Measurements from ENCODE around the gene CENPX.

CENPX gene

DNA sequence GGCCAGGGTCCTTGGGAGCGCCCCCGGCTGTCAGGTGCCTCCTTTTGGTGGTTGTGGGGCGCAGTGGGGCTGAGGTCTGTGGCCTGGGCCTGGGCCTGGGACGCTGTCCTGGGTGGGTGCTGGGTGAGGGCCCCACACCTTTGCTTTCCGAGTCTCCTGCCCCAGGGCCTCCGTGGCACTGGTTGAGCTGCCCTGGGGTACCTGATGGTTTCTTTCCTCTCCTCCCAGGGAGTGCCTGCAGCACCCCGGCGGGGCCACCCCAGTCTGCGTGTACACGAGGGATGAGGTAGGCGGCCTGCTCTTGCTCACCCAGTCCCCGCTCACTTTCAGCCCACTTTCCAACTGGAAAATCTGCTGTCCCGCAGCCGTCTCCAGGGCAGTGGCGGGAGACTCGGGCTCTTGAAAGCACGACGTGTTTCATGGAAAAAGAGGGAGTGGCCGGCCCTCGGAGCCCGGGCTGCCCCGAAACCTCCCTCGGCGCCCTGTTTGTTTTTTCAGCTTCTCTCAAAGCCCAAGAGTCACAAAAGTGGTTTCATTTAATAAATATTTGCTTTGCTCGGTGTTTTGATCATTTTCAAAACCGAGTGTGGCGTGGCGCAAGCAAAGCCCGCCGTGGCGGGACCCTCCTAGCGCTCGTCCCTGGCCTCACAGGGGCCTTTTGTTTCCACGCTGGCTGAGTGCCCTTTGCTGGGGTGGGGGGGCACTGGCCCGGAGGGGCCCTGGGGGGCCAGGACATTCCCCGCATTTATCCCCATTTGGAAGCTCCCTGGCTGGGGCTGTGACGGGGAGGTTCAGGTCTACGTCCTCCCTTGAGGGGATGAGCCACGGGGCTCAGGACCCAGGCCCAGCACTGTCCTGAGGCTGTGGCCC, 27.9 kb downstream of the CENPX start:
- Histone ChIP-seq H3K4ac (ENCODE audit: low read length) (no peak overlapping the region), H3K4me2 (ENCODE audit: insufficient read depth, low read length, poor library complexity, severe bottlenecking) (no peak overlapping the region), H2BK15ac (ENCODE audit: low read length) (no peak overlapping the region), H3K9ac (ENCODE audit: low read depth, low read length, poor library complexity) (peak overlapping the region; percentile 77), H2AFZ (ENCODE audit: low read length) (no peak overlapping the region), H2BK120ac (ENCODE audit: low read depth, low read length) (no peak overlapping the region), H2BK12ac (ENCODE audit: low read length) (no peak overlapping the region), H3K9me3 (replicated peaks in 1 of 2; ENCODE audit: control insufficient read depth in 2 of 2, insufficient read depth in 1 of 2, low read depth in 1 of 2, low read length in 2 of 2) (peaks cover 3 to 8% of the 10 kb centered on the region in 2 donors), H3K23ac (ENCODE audit: low read depth, low read length, poor library complexity) (peak overlapping the region; percentile 73), H3K27ac (replicated peaks; ENCODE audit: low read length) (peak overlapping the region; percentile 22), H3K79me1 (ENCODE audit: low read depth, low read length) (peaks cover 12% of the 10 kb centered on the region), H3K14ac (ENCODE audit: low read length) (peak overlapping the region; percentile 67), H3K18ac (ENCODE audit: low read length) (peak overlapping the region; percentile 87), H2BK5ac (ENCODE audit: low read length) (peak overlapping the region; percentile 82), H3K27me3 (ENCODE audit: control insufficient read depth in 3 of 3, insufficient read depth in 3 of 3, low read depth in 1 of 3, low read length in 3 of 3) (no peaks in the 10 kb centered on the region), H3K36me3 (replicated peaks in 1 of 2; ENCODE audit: control insufficient read depth in 2 of 2, insufficient read depth in 2 of 2, low read length in 2 of 2) (peaks cover 0 to 7% of the 10 kb centered on the region in 2 donors), H3K4me1 (ENCODE audit: control insufficient read depth in 2 of 2, insufficient read depth in 1 of 2, low read depth in 1 of 2, low read length in 2 of 2) (peaks cover 25 to 29% of the 10 kb centered on the region in 2 donors), H4K91ac (ENCODE audit: low read depth, low read length, poor library complexity) (no peak overlapping the region), H4K8ac (ENCODE audit: low read depth, low read length) (peak overlapping the region; percentile 82), H3K4me3 (ENCODE audit: low read length in 2 of 2) (no peak overlapping the region), H2AK5ac (ENCODE audit: low read depth, low read length) (peak overlapping the region; percentile 96)
- no CpG with 5 or more reads among the region's 39 CpGs for WGBS, 2 donors (ENCODE audit: extremely low coverage in 2 of 2, insufficient read length in 2 of 2, insufficient replicate concordance in 1 of 2)
- no peak for DNase-seq (ENCODE audit: low spot score)

DNA sequence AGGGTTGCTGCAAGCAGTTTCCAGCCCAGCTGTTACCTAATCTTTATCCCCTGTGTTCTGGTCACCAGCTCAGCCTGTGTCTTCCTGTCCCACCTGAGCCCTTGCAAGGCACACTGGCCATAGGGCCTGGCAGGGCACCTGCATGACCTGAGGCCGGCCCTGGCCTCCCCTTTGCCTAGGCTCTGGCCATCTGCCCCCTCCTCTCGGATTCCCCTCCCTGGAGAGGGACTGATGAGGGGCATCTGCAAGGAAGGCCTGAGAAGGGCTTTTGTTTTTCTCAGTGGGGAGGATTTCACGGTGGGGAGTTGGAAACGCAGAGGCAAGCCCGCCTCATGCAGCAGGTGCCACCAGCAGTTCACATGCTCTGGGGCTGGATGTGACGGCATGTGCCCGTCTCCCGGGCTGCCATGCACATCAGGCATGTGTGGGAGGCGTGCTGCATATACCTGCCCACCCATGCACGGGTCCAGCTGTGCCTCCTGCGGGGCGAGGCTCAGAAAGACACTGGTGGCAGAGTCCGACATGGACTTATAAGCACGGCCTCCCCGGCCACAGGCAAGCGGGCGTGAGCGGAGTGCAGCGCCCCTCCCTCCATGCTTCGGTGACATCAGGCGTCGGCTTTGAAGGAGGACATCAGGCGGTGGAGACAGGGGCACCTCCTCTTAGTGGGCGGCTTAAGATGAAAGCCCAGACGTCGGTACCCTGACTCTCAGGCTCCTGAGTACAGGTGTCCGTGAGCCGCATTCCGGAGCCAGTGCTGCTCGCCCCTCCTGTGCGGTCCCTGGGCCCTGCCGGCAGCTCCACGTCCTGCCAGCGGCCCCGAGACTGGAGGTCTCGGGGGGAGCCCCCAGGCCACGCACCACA, 28.7 kb downstream of the CENPX start:
- peaks cover 13% of the 10 kb centered on the region for H3K79me1 ChIP-seq (ENCODE audit: low read depth, low read length)
- peaks cover 0 to 7% of the 10 kb centered on the region in 2 donors for H3K36me3 ChIP-seq (replicated peaks in 1 of 2; ENCODE audit: control insufficient read depth in 2 of 2, insufficient read depth in 2 of 2, low read length in 2 of 2)
- peak overlapping the region; percentile 54 for H3K27ac ChIP-seq (replicated peaks; ENCODE audit: low read length)
- no peaks in the 10 kb centered on the region for H3K27me3 ChIP-seq (ENCODE audit: control insufficient read depth in 3 of 3, insufficient read depth in 3 of 3, low read depth in 1 of 3, low read length in 3 of 3)
- H2BK12ac ChIP-seq (ENCODE audit: low read length): peak overlapping the region; percentile 97
- no peak overlapping the region for H3K4ac ChIP-seq (ENCODE audit: low read length)
- H3K4me3 ChIP-seq (ENCODE audit: low read length in 2 of 2): no peak overlapping the region
- peak overlapping the region; percentile 18 for H3K4me2 ChIP-seq (ENCODE audit: insufficient read depth, low read length, poor library complexity, severe bottlenecking)
- peak overlapping the region; percentile 85 for H3K23ac ChIP-seq (ENCODE audit: low read depth, low read length, poor library complexity)
- peak overlapping the region; percentile 38 for H3K9ac ChIP-seq (ENCODE audit: low read depth, low read length, poor library complexity)
- no peak overlapping the region for H2BK120ac ChIP-seq (ENCODE audit: low read depth, low read length)
- peak overlapping the region; percentile 89 for H2BK15ac ChIP-seq (ENCODE audit: low read length)
- H2AFZ ChIP-seq (ENCODE audit: low read length): no peak overlapping the region
- peaks cover 25 to 29% of the 10 kb centered on the region in 2 donors for H3K4me1 ChIP-seq (ENCODE audit: control insufficient read depth in 2 of 2, insufficient read depth in 1 of 2, low read depth in 1 of 2, low read length in 2 of 2)
- H2BK5ac ChIP-seq (ENCODE audit: low read length): peak overlapping the region; percentile 75
- no peak for DNase-seq (ENCODE audit: low spot score)
- H4K8ac ChIP-seq (ENCODE audit: low read depth, low read length): no peak overlapping the region
- no peak overlapping the region for H4K91ac ChIP-seq (ENCODE audit: low read depth, low read length, poor library complexity)
- peak overlapping the region; percentile 93 for H3K18ac ChIP-seq (ENCODE audit: low read length)
- H3K9me3 ChIP-seq (replicated peaks in 1 of 2; ENCODE audit: control insufficient read depth in 2 of 2, insufficient read depth in 1 of 2, low read depth in 1 of 2, low read length in 2 of 2): peaks cover 3 to 8% of the 10 kb centered on the region in 2 donors
- WGBS, 2 donors (ENCODE audit: extremely low coverage in 2 of 2, insufficient read length in 2 of 2, insufficient replicate concordance in 1 of 2): no CpG with 5 or more reads among the region's 37 CpGs
- H2AK5ac ChIP-seq (ENCODE audit: low read depth, low read length): peak overlapping the region; percentile 96
- H3K14ac ChIP-seq (ENCODE audit: low read length): peak overlapping the region; percentile 82

DNA sequence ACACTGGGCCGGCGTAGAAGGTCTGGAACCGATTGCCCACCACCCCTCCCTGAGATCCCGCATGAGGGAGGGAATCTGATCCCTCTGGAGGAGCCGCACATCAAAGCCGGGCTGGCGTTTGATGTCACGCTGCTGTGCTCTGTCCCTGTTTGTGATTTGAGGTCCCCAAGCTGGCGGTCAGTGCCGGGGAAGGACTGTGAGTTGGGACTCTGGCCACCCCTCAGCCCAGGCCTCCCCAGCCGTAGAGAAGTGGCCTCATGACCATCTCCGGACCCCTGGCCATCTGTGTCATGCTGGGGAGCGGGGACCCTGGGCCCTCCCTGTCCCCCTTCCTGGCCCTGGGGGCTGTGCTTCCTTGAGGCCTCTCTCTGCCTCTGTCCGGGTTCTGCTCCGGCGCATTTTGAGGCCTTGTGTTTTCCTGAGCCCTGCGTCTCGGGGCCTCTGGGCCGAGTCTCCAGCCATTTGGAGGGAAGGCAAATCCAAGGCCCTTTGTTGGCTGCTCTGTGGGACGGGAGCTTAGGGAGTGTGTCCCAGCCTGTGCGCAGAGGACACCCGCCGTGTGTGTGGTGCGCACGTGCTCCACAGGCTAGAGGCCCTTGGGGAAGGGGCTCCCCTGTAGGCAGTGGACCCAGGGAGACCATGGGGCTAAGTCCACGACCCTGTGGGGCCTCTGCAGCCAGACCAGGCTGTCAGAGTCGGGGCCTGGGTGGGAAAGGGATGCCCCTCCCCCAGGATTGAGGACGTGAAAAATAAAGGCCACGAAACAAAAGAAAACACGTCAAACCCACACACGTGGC, 30.2 kb downstream of the CENPX start:
- WGBS, 2 donors (ENCODE audit: extremely low coverage in 2 of 2, insufficient read length in 2 of 2, insufficient replicate concordance in 1 of 2): no CpG with 5 or more reads among the region's 31 CpGs
- peak overlapping the region; percentile 92 for H2BK120ac ChIP-seq (ENCODE audit: low read depth, low read length)

More for the DNA sequence above, 30.2 kb downstream of the CENPX start:
- H3K27me3 ChIP-seq (ENCODE audit: control insufficient read depth in 3 of 3, insufficient read depth in 3 of 3, low read depth in 1 of 3, low read length in 3 of 3): no peaks in the 10 kb centered on the region
- peak overlapping the region; percentile 99 for H2BK12ac ChIP-seq (ENCODE audit: low read length)
- H3K4me1 ChIP-seq (ENCODE audit: control insufficient read depth in 2 of 2, insufficient read depth in 1 of 2, low read depth in 1 of 2, low read length in 2 of 2): peaks cover 25 to 29% of the 10 kb centered on the region in 2 donors
- H2AK5ac ChIP-seq (ENCODE audit: low read depth, low read length): peak overlapping the region; percentile 97
- peak overlapping the region; percentile 78 for H3K27ac ChIP-seq (replicated peaks; ENCODE audit: low read length)
- H3K14ac ChIP-seq (ENCODE audit: low read length): peak overlapping the region; percentile 75
- peaks cover 0 to 12% of the 10 kb centered on the region in 2 donors for H3K36me3 ChIP-seq (replicated peaks in 1 of 2; ENCODE audit: control insufficient read depth in 2 of 2, insufficient read depth in 2 of 2, low read length in 2 of 2)
- peak overlapping the region; percentile 78 for H3K4ac ChIP-seq (ENCODE audit: low read length)
- peak overlapping the region; percentile 87 for H4K91ac ChIP-seq (ENCODE audit: low read depth, low read length, poor library complexity)
- DNase-seq (ENCODE audit: low spot score): peak; percentile 20
- H2BK15ac ChIP-seq (ENCODE audit: low read length): peak overlapping the region; percentile 99
- peak overlapping the region; percentile 97 for H3K18ac ChIP-seq (ENCODE audit: low read length)
- peak overlapping the region; percentile 53 for H4K8ac ChIP-seq (ENCODE audit: low read depth, low read length)
- peak overlapping the region in 1 of 2 donors; percentile 27 for H3K4me3 ChIP-seq (ENCODE audit: low read length in 2 of 2)
- peak overlapping the region; percentile 85 for H3K9ac ChIP-seq (ENCODE audit: low read depth, low read length, poor library complexity)
- peak overlapping the region; percentile 90 for H2AFZ ChIP-seq (ENCODE audit: low read length)
- H3K9me3 ChIP-seq (replicated peaks in 1 of 2; ENCODE audit: control insufficient read depth in 2 of 2, insufficient read depth in 1 of 2, low read depth in 1 of 2, low read length in 2 of 2): peaks cover 3 to 8% of the 10 kb centered on the region in 2 donors
- no peak overlapping the region for H3K4me2 ChIP-seq (ENCODE audit: insufficient read depth, low read length, poor library complexity, severe bottlenecking)
- H2BK5ac ChIP-seq (ENCODE audit: low read length): peak overlapping the region; percentile 90
- peak overlapping the region; percentile 52 for H3K23ac ChIP-seq (ENCODE audit: low read depth, low read length, poor library complexity)
- H3K79me1 ChIP-seq (ENCODE audit: low read depth, low read length): peaks cover 13% of the 10 kb centered on the region
